Endothelial cell of umbilical vein (primary cell): ENCODE measurements around the gene GPR146. TPM values are rescaled to one million over a fixed set of nuclear protein-coding genes. Genes with fewer than 3 reads are reported as not detected.

Experiments used
- BruUV-seq: library from RNA; stranded (reverse); fragments of 400-500 nt; replicated peaks from 2 replicates; lab custom pipeline; 2021; lab: Mats Ljungman, UMichigan
- CTCF ChIA-PET: fragments of 300-600, 350-600 bp; sonication (Branson Sonifier 250); formaldehyde crosslinking; loops from one replicate; lab custom pipeline; 2021; ENCODE audit warnings: antibody characterized with exemption, inconsistent platforms; lab: Charles Lee
- POLR2A ChIA-PET: fragments of 300-600, 350-600 bp; sonication (Branson Sonifier 250); formaldehyde crosslinking; loops from one replicate; lab custom pipeline; 2021; ENCODE audit warnings: antibody characterized with exemption, inconsistent platforms; lab: Charles Lee
- DNase-seq: peaks from one replicate; pipeline ENCODE4 v3.0.0-alpha.2; 2011; ENCODE audit warnings: low read depth, low spot score
- FAIRE-seq: peaks from 2 replicates; lab custom pipeline; 2011; peaks lifted over from hg19 to GRCh38; lab: Jason Lieb, UNC
- H2AFZ ChIP-seq: 2 replicates; pipeline ENCODE4 v1.6.0; 2012; ENCODE audit warnings: low read depth, low read length, control low read depth, inconsistent platforms
- H3K27ac ChIP-seq: 2 replicates; pipeline ENCODE4 v1.5.1; 2011; ENCODE audit warnings: low read depth, mild to moderate bottlenecking, control low read depth, low read length, moderate library complexity; ENCODE audit not compliant: insufficient read depth
- H3K27me3 ChIP-seq, 2 experiments: 2 replicates each; pipeline versions ENCODE4 v1.6.0 to v1.6.1; 2011; ENCODE audit warnings: low read length in 2 of 2, mixed read lengths in 1 of 2; ENCODE audit not compliant: control insufficient read depth in 2 of 2, insufficient read depth in 2 of 2
- H3K36me3 ChIP-seq, 2 experiments: 2 replicates in 1 of 2; 3 replicates in 1 of 2; pipeline ENCODE4 v1.5.1; 2011; ENCODE audit warnings: low read length in 2 of 2, mild to moderate bottlenecking in 1 of 2, moderate library complexity in 1 of 2; ENCODE audit not compliant: control insufficient read depth in 2 of 2, insufficient read depth in 2 of 2; ENCODE audit errors: extremely low read depth in 1 of 2
- H3K4me1 ChIP-seq: 3 replicates; pipeline ENCODE4 v1.5.1; 2011; ENCODE audit warnings: mild to moderate bottlenecking, low read length; ENCODE audit not compliant: control insufficient read depth, insufficient read depth; ENCODE audit errors: extremely low read depth
- H3K4me2 ChIP-seq: 2 replicates; pipeline ENCODE4 v1.6.1; 2011; ENCODE audit warnings: low read length, control low read depth, mixed read lengths; ENCODE audit not compliant: insufficient read depth
- H3K4me3 ChIP-seq, 3 experiments: fragments of 200-600 bp in 1 of 3; sonication (generic), shearing (Covaris generic) in 1 of 3; replicated peaks in 1 of 3; 2 replicates each; pipeline ENCODE4 v1.5.1; 2011 to 2016; ENCODE audit warnings: control low read depth in 3 of 3, low read length in 3 of 3, mild to moderate bottlenecking in 2 of 3, inconsistent platforms in 1 of 3, low read depth in 1 of 3, moderate library complexity in 1 of 3; ENCODE audit not compliant: insufficient read depth in 1 of 3
- H3K79me2 ChIP-seq: 2 replicates; pipeline ENCODE4 v1.6.0; 2012; ENCODE audit warnings: low read length, inconsistent platforms; ENCODE audit not compliant: control insufficient read depth, insufficient read depth
- H3K9ac ChIP-seq: replicated peaks from 2 replicates; pipeline ENCODE3; 2011; ENCODE audit warnings: low read length, control low read depth; ENCODE audit not compliant: insufficient read depth; ENCODE audit errors: extremely low read depth
- H3K9me1 ChIP-seq: replicated peaks from 3 replicates; pipeline ENCODE4 v1.6.0; 2011; ENCODE audit warnings: mild to moderate bottlenecking, low read length; ENCODE audit not compliant: control insufficient read depth, insufficient read depth; ENCODE audit errors: extremely low read depth
- H3K9me3 ChIP-seq: replicated peaks from 2 replicates; pipeline ENCODE4 v1.5.1; 2012; ENCODE audit warnings: low read length, inconsistent platforms; ENCODE audit not compliant: control insufficient read depth, insufficient read depth
- H4K20me1 ChIP-seq: replicated peaks from 2 replicates; pipeline ENCODE3; 2011; ENCODE audit warnings: mild to moderate bottlenecking, low read length; ENCODE audit not compliant: control insufficient read depth, insufficient read depth; ENCODE audit errors: extremely low read depth
- CTCF ChIP-seq, 2 donors: IDR thresholded peaks; 1 replicate in 1 of 2; 2 replicates in 1 of 2; pipeline ENCODE4 v1.5.1; 2011; ENCODE audit warnings: low read length in 2 of 2, mild to moderate bottlenecking in 2 of 2, moderate library complexity in 2 of 2, control low read depth in 1 of 2, inconsistent platforms in 1 of 2, low read depth in 1 of 2; ENCODE audit not compliant: insufficient read depth in 1 of 2; ENCODE audit errors: extremely low read depth in 1 of 2
- EZH2 ChIP-seq: IDR thresholded peaks from 2 replicates; pipeline ENCODE4 v1.6.1; 2012; ENCODE audit warnings: borderline replicate concordance, low read depth, mild to moderate bottlenecking, moderate library complexity, low read length, inconsistent platforms; ENCODE audit not compliant: severe bottlenecking
- GATA2 ChIP-seq: IDR thresholded peaks from 2 replicates; pipeline ENCODE4 v1.7.0; 2011; ENCODE audit warnings: low read depth, mild to moderate bottlenecking, moderate library complexity, mixed read lengths, low read length; ENCODE audit not compliant: insufficient read length, insufficient read depth
- MAX ChIP-seq: IDR thresholded peaks from 2 replicates; pipeline ENCODE4 v1.6.1; 2011; ENCODE audit not compliant: insufficient read depth, insufficient read length
- MYC ChIP-seq: IDR thresholded peaks from one replicate; pipeline ENCODE4 v1.6.1; 2011; ENCODE audit warnings: mild to moderate bottlenecking, low read depth, low read length
- POLR2A ChIP-seq: IDR thresholded peaks from 2 replicates; pipeline ENCODE4 v1.6.1; 2012; ENCODE audit warnings: low read depth, mild to moderate bottlenecking, control low read depth, low read length
- POLR2AphosphoS5 ChIP-seq: IDR thresholded peaks from 2 replicates; pipeline ENCODE4 v1.6.1; 2012; ENCODE audit warnings: low read depth, mild to moderate bottlenecking, control low read depth, low read length, moderate library complexity; ENCODE audit not compliant: insufficient read depth
- dilution Hi-C: fragments of 300-500 bp; cut with MboI; formaldehyde crosslinking; loops from one replicate; pipeline ENCODE4 v1.15.0; 2019; ENCODE audit warnings: low sequenced_read_pairs; ENCODE audit not compliant: extremely low pct_ligation_motif_present
- intact Hi-C: fragments of 100-400 bp; cut with micrococcal nuclease; formaldehyde crosslinking; loops from one replicate; pipeline ENCODE4 v1.10.0; 2022
- polyA plus RNA-seq, 4 experiments: library from polyadenylated mRNA; depleted of rRNA in 3 of 4; stranded (reverse) in 3 of 4; unstranded in 1 of 4; fragments of >200 nt; gene quantifications; 2 replicates each; pipeline versions ENCODE4 v1.2.1 to v1.2.3, GENCODE V29; 2011 to 2012; ENCODE audit warnings: missing spikeins in 1 of 4
- total RNA-seq: library from RNA; stranded (reverse); gene quantifications from 2 replicates; pipeline ENCODE4 v1.2.3, GENCODE V29; 2021

The GPR146 gene
- total and polyA plus RNA-seq, 2 donors (not counting 3 experiments of a cell fraction or from before 2014, with no cell fraction given): 18.5 to 44.8 TPM

- Histone ChIP-seq H3K9me3 (no peaks in the 10 kb centered on the region), H3K4me2 (no peak overlapping the region), H3K27me3 (no peaks in the 10 kb centered on the region), H2AFZ (no peak overlapping the region), H3K4me3 (no peak overlapping the region), H3K9ac (no peak overlapping the region), H3K27ac (no peak overlapping the region), H3K4me1 (no peaks in the 10 kb centered on the region), H3K36me3 (peaks cover 0 to 2% of the 10 kb centered on the region in 2 experiments), H3K9me1 (no peaks in the 10 kb centered on the region), H3K79me2 (peaks cover 13% of the 10 kb centered on the region), H4K20me1 (no peaks in the 10 kb centered on the region)
- no TSS peak for BruUV-seq
- no peak for FAIRE-seq
- no peak for DNase-seq
- CTCF ChIA-PET: interaction anchor here (2.0 to 5.5 kb wide), 2 partner anchors 28 to 45 kb away, joined by 8 to 46 read pairs; no protein-coding TSS in a partner anchor
- POLR2A ChIA-PET: no interaction called here
- intact Hi-C loops: no loop called here
- TF ChIP-seq POLR2A (no peak), MYC (no peak), MAX (no peak), CTCF (IDR thresholded peaks at IDR 0.05; ENCODE audit: extremely low read depth in 1 of 2, insufficient read depth in 1 of 2, low read depth in 1 of 2, low read length in 2 of 2) (peak; percentile 3 to 16), GATA2 (no peak), EZH2 (no peak), POLR2AphosphoS5 (no peak)
- dilution Hi-C loops: no loop called here
Measured at GRCh38 chr7:1020849-1021251, 23.5 kb upstream of the GPR146 start.
